Parathyroid adenoma (tissue), 2 donors: ENCODE results near the gene P4HA3.

ENCODE experiments used
- H2AFZ ChIP-seq: fragments of 300-600 bp; sonication (generic); one replicate; pipeline ENCODE4 v1.7.0; 2017; ENCODE audit warnings: antibody characterized with exemption, mild to moderate bottlenecking
- H3K27ac ChIP-seq: fragments of 300-600 bp; sonication (generic); one replicate; pipeline ENCODE4 v1.7.0; 2017
- H3K27me3 ChIP-seq: fragments of 300-600 bp; sonication (generic); one replicate; pipeline ENCODE4 v1.7.0; 2017; ENCODE audit warnings: low read length; ENCODE audit not compliant: control insufficient read depth, insufficient read depth
- H3K36me3 ChIP-seq: fragments of 300-600 bp; sonication (generic); one replicate; pipeline ENCODE4 v1.7.0; 2017; ENCODE audit warnings: low read length; ENCODE audit not compliant: control insufficient read depth, insufficient read depth
- H3K4me1 ChIP-seq: fragments of 300-600 bp; sonication (generic); one replicate; pipeline ENCODE4 v1.7.0; 2017; ENCODE audit warnings: control low read depth
- H3K4me2 ChIP-seq: fragments of 300-600 bp; sonication (generic); one replicate; pipeline ENCODE4 v1.7.0; 2017; ENCODE audit warnings: low read length
- H3K4me3 ChIP-seq: fragments of 300-600 bp; sonication (generic); one replicate; pipeline ENCODE4 v1.7.0; 2017; ENCODE audit warnings: low read depth, low read length
- H3K79me2 ChIP-seq: fragments of 300-600 bp; sonication (generic); one replicate; pipeline ENCODE4 v1.7.0; 2017; ENCODE audit warnings: control low read depth
- H3K9ac ChIP-seq: fragments of 300-600 bp; sonication (generic); one replicate; pipeline ENCODE4 v1.7.0; 2017; ENCODE audit warnings: mild to moderate bottlenecking
- H3K9me3 ChIP-seq: fragments of 300-600 bp; sonication (generic); one replicate; pipeline ENCODE4 v1.7.0; 2017; ENCODE audit warnings: low read length; ENCODE audit not compliant: control insufficient read depth
- CTCF ChIP-seq: fragments of 300-600 bp; sonication (generic); IDR thresholded peaks from one replicate; pipeline ENCODE4 v1.7.0; 2017; ENCODE audit warnings: antibody characterized with exemption, mild to moderate bottlenecking
- donor health status: primary hyperparathyroidism.

Gene P4HA3

DNA sequence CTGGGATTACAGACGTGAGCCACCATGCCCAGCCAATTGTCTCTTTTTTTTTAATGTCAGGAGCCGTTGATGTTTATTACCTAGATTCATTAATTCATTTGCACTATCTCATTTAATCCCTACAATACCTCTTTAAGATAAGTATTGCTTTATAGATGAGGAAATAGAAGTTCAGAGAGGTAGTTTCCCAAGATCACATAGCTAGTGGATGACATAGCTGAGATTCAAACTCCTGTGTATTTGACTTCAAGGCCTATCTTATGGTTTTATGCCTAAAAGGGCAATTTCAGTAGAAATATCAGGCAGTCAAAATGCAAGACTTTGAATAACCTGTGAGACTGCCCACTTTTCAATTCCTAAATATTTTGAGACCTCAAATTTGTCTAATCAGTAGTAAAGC lies 73.9 kb downstream of the P4HA3 start:
- Histone ChIP-seq H3K36me3 (no peaks in the 10 kb centered on the region), H3K9ac (no peak overlapping the region)

GRCh38 chr11:74235121-74235520 lies 76.3 kb downstream of the P4HA3 start:
- H3K9ac ChIP-seq: no peak overlapping the region
- no peaks in the 10 kb centered on the region for H3K36me3 ChIP-seq
- TF ChIP-seq CTCF: no peak
- H3K27ac ChIP-seq: no peak overlapping the region
- H2AFZ ChIP-seq: no peak overlapping the region
- no peaks in the 10 kb centered on the region for H3K79me2 ChIP-seq
- H3K4me1 ChIP-seq: no peaks in the 10 kb centered on the region
- H3K9me3 ChIP-seq: no peaks in the 10 kb centered on the region
- H3K27me3 ChIP-seq: no peaks in the 10 kb centered on the region
- no peak overlapping the region for H3K4me3 ChIP-seq
- no peak overlapping the region for H3K4me2 ChIP-seq

More for the DNA sequence above, 73.9 kb downstream of the P4HA3 start:
- TF ChIP-seq CTCF: no peak
- Histone ChIP-seq H3K9me3 (no peaks in the 10 kb centered on the region), H3K27ac (no peak overlapping the region), H3K4me2 (no peak overlapping the region), H3K4me3 (no peak overlapping the region), H3K27me3 (no peaks in the 10 kb centered on the region), H3K79me2 (no peaks in the 10 kb centered on the region), H2AFZ (no peak overlapping the region), H3K4me1 (no peaks in the 10 kb centered on the region)

- Histone ChIP-seq H3K9me3 (no peaks in the 10 kb centered on the region), H3K36me3 (no peaks in the 10 kb centered on the region), H3K79me2 (no peaks in the 10 kb centered on the region), H3K4me3 (no peak overlapping the region), H3K4me2 (no peak overlapping the region), H3K27ac (no peak overlapping the region), H3K27me3 (no peaks in the 10 kb centered on the region), H2AFZ (no peak overlapping the region), H3K4me1 (no peaks in the 10 kb centered on the region), H3K9ac (no peak overlapping the region)
- TF ChIP-seq CTCF: no peak
Observed at GRCh38 chr11:74233683-74234082, 77.8 kb downstream of the P4HA3 start.

GRCh38 chr11:74232311-74232950 lies 79.0 kb downstream of the P4HA3 start:
- no peaks in the 10 kb centered on the region for H3K36me3 ChIP-seq
- H2AFZ ChIP-seq: no peak overlapping the region
- no peak overlapping the region for H3K27ac ChIP-seq
- no peak overlapping the region for H3K4me2 ChIP-seq
- no peak overlapping the region for H3K9ac ChIP-seq
- no peak overlapping the region for H3K4me3 ChIP-seq
- H3K79me2 ChIP-seq: no peaks in the 10 kb centered on the region
- no peaks in the 10 kb centered on the region for H3K27me3 ChIP-seq
- H3K4me1 ChIP-seq: no peaks in the 10 kb centered on the region
- H3K9me3 ChIP-seq: no peaks in the 10 kb centered on the region
- TF ChIP-seq CTCF: no peak

- TF ChIP-seq CTCF: no peak
- H3K4me1 ChIP-seq: no peaks in the 10 kb centered on the region
- no peak overlapping the region for H2AFZ ChIP-seq
- no peaks in the 10 kb centered on the region for H3K79me2 ChIP-seq
- H3K4me3 ChIP-seq: no peak overlapping the region
- H3K9me3 ChIP-seq: no peaks in the 10 kb centered on the region
- no peaks in the 10 kb centered on the region for H3K36me3 ChIP-seq
- H3K27me3 ChIP-seq: no peaks in the 10 kb centered on the region
- no peak overlapping the region for H3K9ac ChIP-seq
- H3K27ac ChIP-seq: no peak overlapping the region
- H3K4me2 ChIP-seq: no peak overlapping the region
Observed at GRCh38 chr11:74226907-74227306, 84.5 kb downstream of the P4HA3 start.
